ENCODE measurements around the gene ZNF184. TPM values are rescaled to one million over a fixed set of nuclear protein-coding genes. Genes with fewer than 3 reads are reported as not detected.

ZNF184 gene
- total RNA-seq, 1 experiment from 2014 or later: 7.1 TPM

DNA sequence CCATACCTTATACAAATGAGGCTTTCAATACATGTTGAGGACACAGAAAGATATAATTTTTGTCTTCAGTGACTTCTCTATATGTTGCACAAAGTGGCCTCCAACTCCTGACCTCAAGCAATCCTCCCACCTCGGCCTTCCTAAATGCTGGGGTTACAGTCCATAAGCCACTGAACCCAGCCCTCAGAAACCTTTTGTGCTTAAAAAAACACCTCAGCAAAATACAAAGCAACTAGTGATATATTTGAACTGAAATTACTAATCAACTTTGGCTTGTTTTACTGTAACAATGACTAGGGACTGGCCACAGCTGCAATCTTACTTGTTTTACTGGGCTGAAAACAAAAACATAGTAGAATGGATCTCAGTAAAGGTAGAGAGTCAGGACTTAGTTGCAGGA is 3.2 kb upstream of the ZNF184 start (continued):
- TF ChIP-seq, protein P1, sequence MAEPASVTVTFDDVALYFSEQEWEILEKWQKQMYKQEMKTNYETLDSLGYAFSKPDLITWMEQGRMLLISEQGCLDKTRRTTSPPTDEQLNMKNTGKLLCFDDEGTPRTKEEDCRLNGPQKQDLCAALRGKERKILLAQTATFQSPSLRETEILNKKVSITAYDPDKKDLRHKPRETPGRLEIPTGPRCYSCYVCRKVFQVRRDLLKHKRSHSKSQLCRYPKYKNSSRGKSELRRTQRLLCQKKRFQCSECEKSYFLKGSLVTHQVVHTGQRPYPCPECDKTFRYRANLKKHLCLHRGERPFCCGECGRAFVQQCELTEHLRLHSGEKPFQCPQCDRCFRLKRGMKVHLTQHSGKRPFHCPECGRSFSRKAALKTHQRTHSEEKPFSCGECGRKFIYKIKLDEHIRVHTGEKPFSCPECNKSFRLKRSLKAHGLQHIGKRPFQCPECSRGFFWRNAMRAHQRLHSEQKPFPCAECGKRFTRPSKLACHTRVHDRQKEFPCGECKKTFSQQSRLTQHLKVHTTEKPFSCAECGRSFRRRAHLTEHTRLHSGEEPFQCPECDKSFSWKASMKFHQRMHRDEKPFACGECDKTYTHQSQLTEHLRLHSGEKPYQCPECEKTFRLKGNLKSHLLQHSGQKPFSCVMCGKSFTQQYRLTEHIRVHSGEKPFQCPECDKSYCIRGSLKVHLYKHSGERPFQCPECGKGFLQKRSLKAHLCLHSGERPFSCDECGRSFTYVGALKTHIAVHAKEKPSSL (CRISPR knock-in tag; conservative IDR thresholded peaks at IDR 0.05): no peak
- TF ChIP-seq, protein P2, sequence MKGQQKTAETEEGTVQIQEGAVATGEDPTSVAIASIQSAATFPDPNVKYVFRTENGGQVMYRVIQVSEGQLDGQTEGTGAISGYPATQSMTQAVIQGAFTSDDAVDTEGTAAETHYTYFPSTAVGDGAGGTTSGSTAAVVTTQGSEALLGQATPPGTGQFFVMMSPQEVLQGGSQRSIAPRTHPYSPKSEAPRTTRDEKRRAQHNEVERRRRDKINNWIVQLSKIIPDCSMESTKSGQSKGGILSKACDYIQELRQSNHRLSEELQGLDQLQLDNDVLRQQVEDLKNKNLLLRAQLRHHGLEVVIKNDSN (CRISPR knock-in tag; IDR thresholded peaks at IDR 0.05): no peak
- TF ChIP-seq CBFB (CRISPR knock-in tag; IDR thresholded peaks at IDR 0.05; ENCODE audit: low read depth) (no peak), IRF2 (CRISPR knock-in tag; IDR thresholded peaks at IDR 0.05; ENCODE audit: borderline replicate concordance, low read depth) (no peak), ZNF263 (CRISPR knock-in tag; IDR thresholded peaks at IDR 0.05; ENCODE audit: low read depth) (no peak)
- TF ChIP-seq, protein P3, sequence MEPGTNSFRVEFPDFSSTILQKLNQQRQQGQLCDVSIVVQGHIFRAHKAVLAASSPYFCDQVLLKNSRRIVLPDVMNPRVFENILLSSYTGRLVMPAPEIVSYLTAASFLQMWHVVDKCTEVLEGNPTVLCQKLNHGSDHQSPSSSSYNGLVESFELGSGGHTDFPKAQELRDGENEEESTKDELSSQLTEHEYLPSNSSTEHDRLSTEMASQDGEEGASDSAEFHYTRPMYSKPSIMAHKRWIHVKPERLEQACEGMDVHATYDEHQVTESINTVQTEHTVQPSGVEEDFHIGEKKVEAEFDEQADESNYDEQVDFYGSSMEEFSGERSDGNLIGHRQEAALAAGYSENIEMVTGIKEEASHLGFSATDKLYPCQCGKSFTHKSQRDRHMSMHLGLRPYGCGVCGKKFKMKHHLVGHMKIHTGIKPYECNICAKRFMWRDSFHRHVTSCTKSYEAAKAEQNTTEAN (CRISPR knock-in tag; IDR thresholded peaks at IDR 0.05): no peak
- TF ChIP-seq, protein P4, sequence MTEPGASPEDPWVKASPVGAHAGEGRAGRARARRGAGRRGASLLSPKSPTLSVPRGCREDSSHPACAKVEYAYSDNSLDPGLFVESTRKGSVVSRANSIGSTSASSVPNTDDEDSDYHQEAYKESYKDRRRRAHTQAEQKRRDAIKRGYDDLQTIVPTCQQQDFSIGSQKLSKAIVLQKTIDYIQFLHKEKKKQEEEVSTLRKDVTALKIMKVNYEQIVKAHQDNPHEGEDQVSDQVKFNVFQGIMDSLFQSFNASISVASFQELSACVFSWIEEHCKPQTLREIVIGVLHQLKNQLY (CRISPR knock-in tag; IDR thresholded peaks at IDR 0.05): no peak

DNA sequence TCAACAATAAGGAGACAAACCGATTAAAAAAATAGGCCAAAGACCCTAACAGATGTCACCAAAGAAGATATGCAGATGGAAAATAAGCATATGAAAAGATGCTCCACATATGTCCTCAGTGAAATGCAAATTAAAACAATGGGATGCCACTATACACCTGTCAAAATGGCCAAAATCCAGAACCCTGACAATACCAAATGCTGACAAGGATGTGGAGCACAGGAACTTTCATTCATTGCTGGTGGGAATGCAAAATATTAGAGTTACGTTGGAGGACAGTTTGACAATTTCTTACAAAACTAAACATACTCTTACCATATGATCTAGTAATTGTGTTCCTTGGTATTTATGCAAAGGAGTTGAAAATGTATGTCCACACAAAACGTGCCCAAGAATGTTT is 1.8 kb upstream of the ZNF184 start:
- ATAC-seq (no peak), DNase-seq (ENCODE audit: low spot score) (no peak)
- no peak for TF ChIP-seq ZBTB21 (CRISPR knock-in tag; IDR thresholded peaks at IDR 0.05; ENCODE audit: borderline replicate concordance)
- no peak for TF ChIP-seq ZNF121 (CRISPR knock-in tag; IDR thresholded peaks at IDR 0.05)
- no peak for TF ChIP-seq ATF1 (CRISPR knock-in tag; IDR thresholded peaks at IDR 0.05)
- TF ChIP-seq, protein P5, sequence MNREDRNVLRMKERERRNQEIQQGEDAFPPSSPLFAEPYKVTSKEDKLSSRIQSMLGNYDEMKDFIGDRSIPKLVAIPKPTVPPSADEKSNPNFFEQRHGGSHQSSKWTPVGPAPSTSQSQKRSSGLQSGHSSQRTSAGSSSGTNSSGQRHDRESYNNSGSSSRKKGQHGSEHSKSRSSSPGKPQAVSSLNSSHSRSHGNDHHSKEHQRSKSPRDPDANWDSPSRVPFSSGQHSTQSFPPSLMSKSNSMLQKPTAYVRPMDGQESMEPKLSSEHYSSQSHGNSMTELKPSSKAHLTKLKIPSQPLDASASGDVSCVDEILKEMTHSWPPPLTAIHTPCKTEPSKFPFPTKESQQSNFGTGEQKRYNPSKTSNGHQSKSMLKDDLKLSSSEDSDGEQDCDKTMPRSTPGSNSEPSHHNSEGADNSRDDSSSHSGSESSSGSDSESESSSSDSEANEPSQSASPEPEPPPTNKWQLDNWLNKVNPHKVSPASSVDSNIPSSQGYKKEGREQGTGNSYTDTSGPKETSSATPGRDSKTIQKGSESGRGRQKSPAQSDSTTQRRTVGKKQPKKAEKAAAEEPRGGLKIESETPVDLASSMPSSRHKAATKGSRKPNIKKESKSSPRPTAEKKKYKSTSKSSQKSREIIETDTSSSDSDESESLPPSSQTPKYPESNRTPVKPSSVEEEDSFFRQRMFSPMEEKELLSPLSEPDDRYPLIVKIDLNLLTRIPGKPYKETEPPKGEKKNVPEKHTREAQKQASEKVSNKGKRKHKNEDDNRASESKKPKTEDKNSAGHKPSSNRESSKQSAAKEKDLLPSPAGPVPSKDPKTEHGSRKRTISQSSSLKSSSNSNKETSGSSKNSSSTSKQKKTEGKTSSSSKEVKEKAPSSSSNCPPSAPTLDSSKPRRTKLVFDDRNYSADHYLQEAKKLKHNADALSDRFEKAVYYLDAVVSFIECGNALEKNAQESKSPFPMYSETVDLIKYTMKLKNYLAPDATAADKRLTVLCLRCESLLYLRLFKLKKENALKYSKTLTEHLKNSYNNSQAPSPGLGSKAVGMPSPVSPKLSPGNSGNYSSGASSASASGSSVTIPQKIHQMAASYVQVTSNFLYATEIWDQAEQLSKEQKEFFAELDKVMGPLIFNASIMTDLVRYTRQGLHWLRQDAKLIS (CRISPR knock-in tag; IDR thresholded peaks at IDR 0.05; ENCODE audit: borderline replicate concordance): no peak
- no peak for TF ChIP-seq ZNF138 (CRISPR knock-in tag; conservative IDR thresholded peaks at IDR 0.05)
- no peak for TF ChIP-seq PRRX2 (CRISPR knock-in tag; IDR thresholded peaks at IDR 0.05)
- no peak for TF ChIP-seq ESRRA (CRISPR knock-in tag; IDR thresholded peaks at IDR 0.05; ENCODE audit: borderline replicate concordance)
- no peak for TF ChIP-seq GRHL2 (CRISPR knock-in tag; IDR thresholded peaks at IDR 0.05; ENCODE audit: insufficient replicate concordance, severe bottlenecking)
- TF ChIP-seq SMAD3 (CRISPR knock-in tag; IDR thresholded peaks at IDR 0.05; ENCODE audit: borderline replicate concordance): no peak
- no peak for TF ChIP-seq NFATC4 (CRISPR knock-in tag; IDR thresholded peaks at IDR 0.05)
- Mint-ChIP-seq H3K4me1 (peaks cover 31% of the 10 kb centered on the region), H3K27me3 (ENCODE audit: low read depth) (no peaks in the 10 kb centered on the region), H3K36me3 (0 out of 2 replicates have a peak, but pooled peaks cover under 1% of the 10 kb centered on the region), H3K9me3 (no peaks in the 10 kb centered on the region), H3K4me3 (peak overlapping the region; percentile 88), H3K27ac (0 out of 2 replicates have a peak overlapping the region, but pooled peaks have one; percentile 6)
- ChIA-PET POLR2A (no interaction called here), CTCF (no interaction called here)
